Measurements from ENCODE around the gene NXT1. TPM values are rescaled to one million over a fixed set of nuclear protein-coding genes. Genes with fewer than 3 reads are reported as not detected.

The NXT1 gene
- polyA plus RNA-seq, 1 of the 3 experiments (the other 2 are of a cell fraction), result 28.2 TPM

DNA sequence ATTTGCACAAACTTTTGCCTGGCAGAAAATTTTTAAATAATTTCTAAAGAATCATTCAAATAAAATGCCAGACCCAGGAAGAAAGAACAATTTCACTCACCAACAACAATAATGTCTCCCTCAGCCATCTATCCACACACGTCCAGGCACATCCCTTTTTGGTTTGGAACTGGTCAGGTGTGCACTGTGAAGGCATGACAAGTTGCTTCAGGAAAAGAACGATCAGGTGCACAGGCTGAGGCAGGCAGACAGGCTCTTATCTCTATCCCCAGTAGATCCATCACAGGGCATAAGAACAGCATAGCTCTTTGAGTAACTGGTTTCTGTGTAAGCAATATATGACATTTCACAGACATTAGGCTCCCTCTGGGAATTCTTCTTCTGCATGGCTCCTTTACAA, 18.1 kb upstream of the NXT1 start:
- no peaks in the 10 kb centered on the region for H3K79me2 ChIP-seq (ENCODE audit: insufficient read depth)
- no peaks in the 10 kb centered on the region for H4K20me1 ChIP-seq (ENCODE audit: insufficient read depth)
- POLR2A ChIA-PET, result no interaction called here
- no peaks in the 10 kb centered on the region for H3K9me3 ChIP-seq
- TF ChIP-seq ELF1 (IDR thresholded peaks at IDR 0.05) (no peak), NFIC (IDR thresholded peaks at IDR 0.05; ENCODE audit: borderline replicate concordance) (no peak), POLR2AphosphoS5 (IDR thresholded peaks at IDR 0.05; ENCODE audit: low read depth, low read length) (no peak), TAF1 (IDR thresholded peaks at IDR 0.05; ENCODE audit: borderline replicate concordance, low read depth, low read length) (no peak), CHD2 (IDR thresholded peaks at IDR 0.05; ENCODE audit: low read length, partially characterized antibody) (no peak), SMC3 (IDR thresholded peaks at IDR 0.05; ENCODE audit: low read depth, low read length) (no peak), NRF1 (IDR thresholded peaks at IDR 0.05; ENCODE audit: low read depth, low read length) (no peak), RFX5 (IDR thresholded peaks at IDR 0.05; ENCODE audit: low read length) (no peak), MEF2A (IDR thresholded peaks at IDR 0.05; ENCODE audit: borderline replicate concordance, low read depth) (no peak), JUND (IDR thresholded peaks at IDR 0.05) (no peak), YY1 (IDR thresholded peaks at IDR 0.05; ENCODE audit: low read depth) (no peak), RCOR1 (IDR thresholded peaks at IDR 0.05; ENCODE audit: low read length) (no peak), MXI1 (IDR thresholded peaks at IDR 0.05; ENCODE audit: low read depth, low read length) (no peak)
- TF ChIP-seq, protein P1, sequence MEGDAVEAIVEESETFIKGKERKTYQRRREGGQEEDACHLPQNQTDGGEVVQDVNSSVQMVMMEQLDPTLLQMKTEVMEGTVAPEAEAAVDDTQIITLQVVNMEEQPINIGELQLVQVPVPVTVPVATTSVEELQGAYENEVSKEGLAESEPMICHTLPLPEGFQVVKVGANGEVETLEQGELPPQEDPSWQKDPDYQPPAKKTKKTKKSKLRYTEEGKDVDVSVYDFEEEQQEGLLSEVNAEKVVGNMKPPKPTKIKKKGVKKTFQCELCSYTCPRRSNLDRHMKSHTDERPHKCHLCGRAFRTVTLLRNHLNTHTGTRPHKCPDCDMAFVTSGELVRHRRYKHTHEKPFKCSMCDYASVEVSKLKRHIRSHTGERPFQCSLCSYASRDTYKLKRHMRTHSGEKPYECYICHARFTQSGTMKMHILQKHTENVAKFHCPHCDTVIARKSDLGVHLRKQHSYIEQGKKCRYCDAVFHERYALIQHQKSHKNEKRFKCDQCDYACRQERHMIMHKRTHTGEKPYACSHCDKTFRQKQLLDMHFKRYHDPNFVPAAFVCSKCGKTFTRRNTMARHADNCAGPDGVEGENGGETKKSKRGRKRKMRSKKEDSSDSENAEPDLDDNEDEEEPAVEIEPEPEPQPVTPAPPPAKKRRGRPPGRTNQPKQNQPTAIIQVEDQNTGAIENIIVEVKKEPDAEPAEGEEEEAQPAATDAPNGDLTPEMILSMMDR (IDR thresholded peaks at IDR 0.05), result no peak
- TF ChIP-seq, protein P2, sequence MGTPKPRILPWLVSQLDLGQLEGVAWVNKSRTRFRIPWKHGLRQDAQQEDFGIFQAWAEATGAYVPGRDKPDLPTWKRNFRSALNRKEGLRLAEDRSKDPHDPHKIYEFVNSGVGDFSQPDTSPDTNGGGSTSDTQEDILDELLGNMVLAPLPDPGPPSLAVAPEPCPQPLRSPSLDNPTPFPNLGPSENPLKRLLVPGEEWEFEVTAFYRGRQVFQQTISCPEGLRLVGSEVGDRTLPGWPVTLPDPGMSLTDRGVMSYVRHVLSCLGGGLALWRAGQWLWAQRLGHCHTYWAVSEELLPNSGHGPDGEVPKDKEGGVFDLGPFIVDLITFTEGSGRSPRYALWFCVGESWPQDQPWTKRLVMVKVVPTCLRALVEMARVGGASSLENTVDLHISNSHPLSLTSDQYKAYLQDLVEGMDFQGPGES (IDR thresholded peaks at IDR 0.05; ENCODE audit: low read depth, low read length), result no peak
- TF ChIP-seq, protein P3, sequence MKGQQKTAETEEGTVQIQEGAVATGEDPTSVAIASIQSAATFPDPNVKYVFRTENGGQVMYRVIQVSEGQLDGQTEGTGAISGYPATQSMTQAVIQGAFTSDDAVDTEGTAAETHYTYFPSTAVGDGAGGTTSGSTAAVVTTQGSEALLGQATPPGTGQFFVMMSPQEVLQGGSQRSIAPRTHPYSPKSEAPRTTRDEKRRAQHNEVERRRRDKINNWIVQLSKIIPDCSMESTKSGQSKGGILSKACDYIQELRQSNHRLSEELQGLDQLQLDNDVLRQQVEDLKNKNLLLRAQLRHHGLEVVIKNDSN (IDR thresholded peaks at IDR 0.05; ENCODE audit: borderline replicate concordance, low read depth), result no peak
- H3K9me2 ChIP-seq, result no peaks in the 10 kb centered on the region
- no peak overlapping the region for H3K9ac ChIP-seq
- WGBS (ENCODE audit: low lambda C conversion rate), result 6% methylated on average over 2 of the region's 2 CpGs
- H3F3A ChIP-seq (replicated peaks; ENCODE audit: insufficient read depth), result no peaks in the 10 kb centered on the region
- CTCF ChIA-PET, result interaction anchor here (0.9 to 1.3 kb wide), 2 partner anchors 9 to 641 kb away, joined by 3 to 7 read pairs; no protein-coding TSS in a partner anchor
- no peaks in the 10 kb centered on the region; a peak in 1 of 4 replicates for H3K4me1 ChIP-seq (ENCODE audit: control insufficient read depth in 1 of 2, insufficient read depth in 2 of 2, low read depth in 1 of 2, low read length in 1 of 2)
- H3K4me2 ChIP-seq, result no peak overlapping the region
- DNase-seq, result no peak
- H3K27me3 ChIP-seq (ENCODE audit: insufficient read depth), result no peaks in the 10 kb centered on the region; the same call in 1 of the 2 replicates
- H2AFZ ChIP-seq (ENCODE audit: low read depth), result no peak overlapping the region
- no peaks in the 10 kb centered on the region for H3K36me3 ChIP-seq (replicated peaks in 1 of 2; ENCODE audit: control insufficient read depth in 1 of 2, insufficient read depth in 2 of 2, low read length in 1 of 2)
- H3K4me3 ChIP-seq (ENCODE audit: low read depth in 2 of 2, low read length in 1 of 2), result no peak overlapping the region
- no peak overlapping the region for H3K27ac ChIP-seq (ENCODE audit: low read depth in 2 of 2, low read length in 1 of 2)

DNA sequence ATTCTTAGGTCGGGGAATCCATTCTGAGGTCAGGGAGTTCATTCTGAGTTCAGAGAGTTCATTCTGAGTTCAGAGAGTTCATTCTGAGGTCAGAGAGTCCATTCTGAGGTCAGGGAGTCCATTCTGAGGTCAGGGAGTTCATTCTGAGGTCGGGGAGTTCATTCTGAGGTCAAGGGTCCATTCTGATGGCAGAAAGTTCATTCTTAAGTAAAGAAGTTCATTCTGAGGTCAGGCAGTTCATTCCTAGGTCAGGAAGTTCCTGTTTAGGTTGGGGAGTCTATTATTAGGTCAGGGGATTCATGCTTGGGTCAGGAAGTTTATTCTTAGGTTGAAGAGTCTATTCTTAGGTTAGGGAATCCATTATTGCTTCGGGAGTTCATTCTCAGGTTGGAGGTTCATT, 16.5 kb upstream of the NXT1 start:
- ChIA-PET POLR2A (no interaction called here), CTCF (no interaction called here)
- Histone ChIP-seq H3K9me2 (no peaks in the 10 kb centered on the region), H3K36me3 (replicated peaks in 1 of 2; ENCODE audit: control insufficient read depth in 1 of 2, insufficient read depth in 2 of 2, low read length in 1 of 2) (no peaks in the 10 kb centered on the region), H3K27me3 (ENCODE audit: insufficient read depth) (no peaks in the 10 kb centered on the region; the same call in 1 of the 2 replicates), H3K4me2 (no peak overlapping the region), H3K9me3 (no peaks in the 10 kb centered on the region), H3K27ac (ENCODE audit: low read depth in 2 of 2, low read length in 1 of 2) (no peak overlapping the region), H3F3A (replicated peaks; ENCODE audit: insufficient read depth) (no peaks in the 10 kb centered on the region), H3K4me1 (ENCODE audit: control insufficient read depth in 1 of 2, insufficient read depth in 2 of 2, low read depth in 1 of 2, low read length in 1 of 2) (no peaks in the 10 kb centered on the region; a peak in 1 of 4 replicates), H2AFZ (ENCODE audit: low read depth) (no peak overlapping the region), H3K9ac (no peak overlapping the region), H3K4me3 (ENCODE audit: low read depth in 2 of 2, low read length in 1 of 2) (no peak overlapping the region), H4K20me1 (ENCODE audit: insufficient read depth) (no peaks in the 10 kb centered on the region), H3K79me2 (ENCODE audit: insufficient read depth) (no peaks in the 10 kb centered on the region)
- WGBS (ENCODE audit: low lambda C conversion rate), result 3% methylated on average over 3 of the region's 3 CpGs
- no peak for DNase-seq
- TF ChIP-seq, protein P4, sequence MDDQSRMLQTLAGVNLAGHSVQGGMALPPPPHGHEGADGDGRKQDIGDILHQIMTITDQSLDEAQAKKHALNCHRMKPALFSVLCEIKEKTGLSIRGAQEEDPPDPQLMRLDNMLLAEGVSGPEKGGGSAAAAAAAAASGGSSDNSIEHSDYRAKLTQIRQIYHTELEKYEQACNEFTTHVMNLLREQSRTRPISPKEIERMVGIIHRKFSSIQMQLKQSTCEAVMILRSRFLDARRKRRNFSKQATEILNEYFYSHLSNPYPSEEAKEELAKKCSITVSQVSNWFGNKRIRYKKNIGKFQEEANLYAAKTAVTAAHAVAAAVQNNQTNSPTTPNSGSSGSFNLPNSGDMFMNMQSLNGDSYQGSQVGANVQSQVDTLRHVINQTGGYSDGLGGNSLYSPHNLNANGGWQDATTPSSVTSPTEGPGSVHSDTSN (IDR thresholded peaks at IDR 0.05), result no peak
- TF ChIP-seq EZH2phosphoT487 (IDR thresholded peaks at IDR 0.05; ENCODE audit: borderline replicate concordance, low read depth) (no peak), MEF2A (IDR thresholded peaks at IDR 0.05; ENCODE audit: borderline replicate concordance, low read depth) (no peak), NFIC (IDR thresholded peaks at IDR 0.05; ENCODE audit: borderline replicate concordance) (no peak), RFX5 (IDR thresholded peaks at IDR 0.05; ENCODE audit: low read length) (no peak), FOXJ3 (CRISPR knock-in tag; IDR thresholded peaks at IDR 0.05) (no peak), CHD2 (IDR thresholded peaks at IDR 0.05; ENCODE audit: low read length, partially characterized antibody) (no peak), ELF1 (IDR thresholded peaks at IDR 0.05) (no peak)
- TF ChIP-seq, protein P5, sequence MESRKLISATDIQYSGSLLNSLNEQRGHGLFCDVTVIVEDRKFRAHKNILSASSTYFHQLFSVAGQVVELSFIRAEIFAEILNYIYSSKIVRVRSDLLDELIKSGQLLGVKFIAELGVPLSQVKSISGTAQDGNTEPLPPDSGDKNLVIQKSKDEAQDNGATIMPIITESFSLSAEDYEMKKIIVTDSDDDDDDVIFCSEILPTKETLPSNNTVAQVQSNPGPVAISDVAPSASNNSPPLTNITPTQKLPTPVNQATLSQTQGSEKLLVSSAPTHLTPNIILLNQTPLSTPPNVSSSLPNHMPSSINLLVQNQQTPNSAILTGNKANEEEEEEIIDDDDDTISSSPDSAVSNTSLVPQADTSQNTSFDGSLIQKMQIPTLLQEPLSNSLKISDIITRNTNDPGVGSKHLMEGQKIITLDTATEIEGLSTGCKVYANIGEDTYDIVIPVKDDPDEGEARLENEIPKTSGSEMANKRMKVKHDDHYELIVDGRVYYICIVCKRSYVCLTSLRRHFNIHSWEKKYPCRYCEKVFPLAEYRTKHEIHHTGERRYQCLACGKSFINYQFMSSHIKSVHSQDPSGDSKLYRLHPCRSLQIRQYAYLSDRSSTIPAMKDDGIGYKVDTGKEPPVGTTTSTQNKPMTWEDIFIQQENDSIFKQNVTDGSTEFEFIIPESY (IDR thresholded peaks at IDR 0.05; ENCODE audit: borderline replicate concordance, low read depth), result no peak
- TF ChIP-seq, protein P6, sequence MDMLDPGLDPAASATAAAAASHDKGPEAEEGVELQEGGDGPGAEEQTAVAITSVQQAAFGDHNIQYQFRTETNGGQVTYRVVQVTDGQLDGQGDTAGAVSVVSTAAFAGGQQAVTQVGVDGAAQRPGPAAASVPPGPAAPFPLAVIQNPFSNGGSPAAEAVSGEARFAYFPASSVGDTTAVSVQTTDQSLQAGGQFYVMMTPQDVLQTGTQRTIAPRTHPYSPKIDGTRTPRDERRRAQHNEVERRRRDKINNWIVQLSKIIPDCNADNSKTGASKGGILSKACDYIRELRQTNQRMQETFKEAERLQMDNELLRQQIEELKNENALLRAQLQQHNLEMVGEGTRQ (IDR thresholded peaks at IDR 0.05; ENCODE audit: borderline replicate concordance, low read depth, low read length), result no peak

Measured in SK-N-SH (cell line).